ENCODE measurements around the gene DAPK2. TPM values are rescaled to one million over a fixed set of nuclear protein-coding genes. Genes with fewer than 3 reads are reported as not detected.

Gene DAPK2
- total RNA-seq, 2 donors from 2014 or later, result 6.1 to 10.6 TPM

- TF ChIP-seq, protein P1, sequence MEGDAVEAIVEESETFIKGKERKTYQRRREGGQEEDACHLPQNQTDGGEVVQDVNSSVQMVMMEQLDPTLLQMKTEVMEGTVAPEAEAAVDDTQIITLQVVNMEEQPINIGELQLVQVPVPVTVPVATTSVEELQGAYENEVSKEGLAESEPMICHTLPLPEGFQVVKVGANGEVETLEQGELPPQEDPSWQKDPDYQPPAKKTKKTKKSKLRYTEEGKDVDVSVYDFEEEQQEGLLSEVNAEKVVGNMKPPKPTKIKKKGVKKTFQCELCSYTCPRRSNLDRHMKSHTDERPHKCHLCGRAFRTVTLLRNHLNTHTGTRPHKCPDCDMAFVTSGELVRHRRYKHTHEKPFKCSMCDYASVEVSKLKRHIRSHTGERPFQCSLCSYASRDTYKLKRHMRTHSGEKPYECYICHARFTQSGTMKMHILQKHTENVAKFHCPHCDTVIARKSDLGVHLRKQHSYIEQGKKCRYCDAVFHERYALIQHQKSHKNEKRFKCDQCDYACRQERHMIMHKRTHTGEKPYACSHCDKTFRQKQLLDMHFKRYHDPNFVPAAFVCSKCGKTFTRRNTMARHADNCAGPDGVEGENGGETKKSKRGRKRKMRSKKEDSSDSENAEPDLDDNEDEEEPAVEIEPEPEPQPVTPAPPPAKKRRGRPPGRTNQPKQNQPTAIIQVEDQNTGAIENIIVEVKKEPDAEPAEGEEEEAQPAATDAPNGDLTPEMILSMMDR (IDR thresholded peaks at IDR 0.05), result no peak
- H3K9me3 ChIP-seq, result no peaks in the 10 kb centered on the region
- H3K27me3 ChIP-seq (replicated peaks; ENCODE audit: insufficient read depth), result no peaks in the 10 kb centered on the region
- no peaks in the 10 kb centered on the region for H3K36me3 ChIP-seq
- ATAC-seq (ENCODE audit: insufficient number of reproducible peaks, low FRiP score, low read depth) (no peak), DNase-seq (ENCODE audit: low spot score) (no peak)
- H3K4me3 ChIP-seq, result no peak overlapping the region
- no peaks in the 10 kb centered on the region for H3K4me1 ChIP-seq (ENCODE audit: control insufficient read depth in 1 of 2, low read depth in 2 of 2)
- no peak overlapping the region for H3K27ac ChIP-seq
Observed at GRCh38 chr15:63994073-63994600, 52.1 kb downstream of the DAPK2 start.

- H3K4me1 ChIP-seq (ENCODE audit: control insufficient read depth in 1 of 2, low read depth in 2 of 2), result no peaks in the 10 kb centered on the region
- H3K4me3 ChIP-seq, result no peak overlapping the region
- DNase-seq (ENCODE audit: low spot score) (no peak), ATAC-seq (ENCODE audit: insufficient number of reproducible peaks, low FRiP score, low read depth) (no peak)
- TF ChIP-seq, protein P1 (IDR thresholded peaks at IDR 0.05), result no peak
- H3K27ac ChIP-seq, result no peak overlapping the region
- H3K36me3 ChIP-seq, result no peaks in the 10 kb centered on the region
- H3K27me3 ChIP-seq (replicated peaks; ENCODE audit: insufficient read depth), result no peaks in the 10 kb centered on the region
- no peaks in the 10 kb centered on the region for H3K9me3 ChIP-seq
Observed at GRCh38 chr15:63992300-63992699, 54.0 kb downstream of the DAPK2 start.

GRCh38 chr15:63991706-63992105 is 54.6 kb downstream of the DAPK2 start:
- no peak for ATAC-seq (ENCODE audit: insufficient number of reproducible peaks, low FRiP score, low read depth)

DNA sequence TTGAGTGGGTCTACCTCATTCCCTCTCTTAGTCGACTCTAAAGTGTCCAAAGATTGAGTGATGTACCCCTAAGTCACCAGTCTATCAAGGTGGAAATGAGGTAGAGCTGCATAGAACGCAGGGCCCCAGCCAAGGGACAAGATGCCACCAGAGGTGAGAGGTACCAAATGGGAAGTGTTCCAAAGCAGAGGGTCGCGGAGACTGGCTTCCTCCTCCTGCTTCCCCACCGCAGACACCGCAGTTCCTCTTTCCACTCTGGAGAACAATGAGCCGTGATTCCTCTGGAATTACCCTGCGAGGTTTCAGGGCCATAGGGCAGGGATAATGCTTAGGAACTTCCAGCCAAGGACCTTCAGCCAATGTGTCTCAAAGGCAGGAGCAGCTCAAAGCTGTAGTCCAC is 55.8 kb downstream of the DAPK2 start:
- ATAC-seq (ENCODE audit: insufficient number of reproducible peaks, low FRiP score, low read depth), result no peak
- Histone ChIP-seq H3K4me1 (ENCODE audit: control insufficient read depth in 1 of 2, low read depth in 2 of 2) (peaks cover 7 to 8% of the 10 kb centered on the region in 2 donors), H3K27ac (no peak overlapping the region), H3K27me3 (replicated peaks; ENCODE audit: insufficient read depth) (no peaks in the 10 kb centered on the region), H3K36me3 (no peaks in the 10 kb centered on the region), H3K9me3 (no peaks in the 10 kb centered on the region), H3K4me3 (no peak overlapping the region)
- no peak for DNase-seq (ENCODE audit: low spot score)
- TF ChIP-seq, protein P1 (IDR thresholded peaks at IDR 0.05), result no peak

More at GRCh38 chr15:63991706-63992105, 54.6 kb downstream of the DAPK2 start:
- Histone ChIP-seq H3K27ac (no peak overlapping the region), H3K27me3 (replicated peaks; ENCODE audit: insufficient read depth) (no peaks in the 10 kb centered on the region), H3K4me3 (no peak overlapping the region), H3K4me1 (ENCODE audit: control insufficient read depth in 1 of 2, low read depth in 2 of 2) (no peaks in the 10 kb centered on the region), H3K9me3 (no peaks in the 10 kb centered on the region), H3K36me3 (no peaks in the 10 kb centered on the region)
- TF ChIP-seq, protein P1 (IDR thresholded peaks at IDR 0.05), result no peak
- DNase-seq (ENCODE audit: low spot score), result no peak

GRCh38 chr15:63987796-63988378 is 58.4 kb downstream of the DAPK2 start:
- DNase-seq (ENCODE audit: low spot score) (no peak), ATAC-seq (ENCODE audit: insufficient number of reproducible peaks, low FRiP score, low read depth) (no peak)
- Histone ChIP-seq H3K27me3 (replicated peaks; ENCODE audit: insufficient read depth) (no peaks in the 10 kb centered on the region), H3K4me3 (no peak overlapping the region), H3K27ac (no peak overlapping the region), H3K36me3 (no peaks in the 10 kb centered on the region), H3K4me1 (ENCODE audit: control insufficient read depth in 1 of 2, low read depth in 2 of 2) (peaks cover 10 to 22% of the 10 kb centered on the region in 2 donors), H3K9me3 (no peaks in the 10 kb centered on the region)
- TF ChIP-seq, protein P1 (IDR thresholded peaks at IDR 0.05), result no peak

Data from thoracic aorta (tissue), 2 donors.